AG04449 (cell line): ENCODE data around the gene BACH2.

ENCODE experiments used
- CTCF ChIA-PET: fragments of 350-600 bp; formaldehyde crosslinking; extraction: SDS; loops from one replicate; lab custom pipeline; 2021; ENCODE audit warnings: antibody characterized with exemption; lab: Yijun Ruan, JAX
- POLR2A ChIA-PET: fragments of 400-600, 350-600 bp; formaldehyde crosslinking; extraction: SDS; loops from one replicate; lab custom pipeline; 2020; ENCODE audit warnings: antibody characterized with exemption, inconsistent platforms; lab: Yijun Ruan, JAX
- DNase-seq: peaks from one replicate; pipeline ENCODE4 v3.0.0-alpha.2; 2010; ENCODE audit warnings: low read depth, low spot score
- H3K4me3 ChIP-seq: 2 replicates; pipeline ENCODE4 v1.5.1; 2011; ENCODE audit warnings: low read depth, mild to moderate bottlenecking, control low read depth, low read length
- TF ChIP-seq, protein P1 (sequence below): IDR thresholded peaks from one replicate; pipeline ENCODE4 v1.5.1; 2011; ENCODE audit warnings: mild to moderate bottlenecking, moderate library complexity, low read length, control low read depth, inconsistent platforms; ENCODE audit not compliant: insufficient read depth; ENCODE audit errors: missing control alignments

The BACH2 gene

DNA sequence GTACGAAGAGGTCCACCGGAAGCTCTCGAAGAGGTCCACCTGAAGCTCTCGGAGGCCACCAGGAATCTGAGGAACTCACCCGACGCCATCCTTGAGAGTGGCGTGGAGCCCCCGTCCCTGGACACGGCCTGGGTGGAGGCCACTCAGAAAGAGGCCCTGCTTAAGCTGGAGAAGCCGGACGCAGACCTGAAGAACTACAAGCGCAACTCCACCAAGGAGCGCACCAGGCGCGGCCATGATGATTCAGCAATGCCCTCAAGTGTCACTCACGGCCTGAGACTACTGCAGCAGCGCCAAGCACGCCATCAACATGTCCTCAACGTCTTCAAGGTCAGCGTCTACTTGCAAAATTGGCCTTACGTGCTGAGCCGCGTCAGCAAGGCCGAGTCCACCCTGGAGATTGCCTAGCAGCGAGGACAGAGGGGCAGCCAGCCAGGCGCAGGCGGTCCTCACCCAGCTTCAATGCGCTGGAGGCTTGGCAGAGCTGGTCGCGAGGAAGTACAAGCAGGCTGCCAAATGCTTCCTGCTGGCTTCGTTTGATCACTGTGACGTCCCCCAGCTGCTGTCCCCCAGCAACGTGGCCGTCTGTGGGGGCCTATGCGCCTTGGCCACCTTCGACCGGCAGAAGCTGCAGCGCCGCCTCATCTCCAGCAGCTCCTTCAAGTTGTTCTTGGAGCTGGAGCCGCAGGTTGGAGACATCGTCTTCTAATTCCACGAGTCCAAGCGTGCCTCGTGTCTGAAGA lies 410.1 kb downstream of the BACH2 start:
- DNase-seq = no peak
- ChIA-PET POLR2A (no interaction called here), CTCF (no interaction called here)
- TF ChIP-seq, protein P1, sequence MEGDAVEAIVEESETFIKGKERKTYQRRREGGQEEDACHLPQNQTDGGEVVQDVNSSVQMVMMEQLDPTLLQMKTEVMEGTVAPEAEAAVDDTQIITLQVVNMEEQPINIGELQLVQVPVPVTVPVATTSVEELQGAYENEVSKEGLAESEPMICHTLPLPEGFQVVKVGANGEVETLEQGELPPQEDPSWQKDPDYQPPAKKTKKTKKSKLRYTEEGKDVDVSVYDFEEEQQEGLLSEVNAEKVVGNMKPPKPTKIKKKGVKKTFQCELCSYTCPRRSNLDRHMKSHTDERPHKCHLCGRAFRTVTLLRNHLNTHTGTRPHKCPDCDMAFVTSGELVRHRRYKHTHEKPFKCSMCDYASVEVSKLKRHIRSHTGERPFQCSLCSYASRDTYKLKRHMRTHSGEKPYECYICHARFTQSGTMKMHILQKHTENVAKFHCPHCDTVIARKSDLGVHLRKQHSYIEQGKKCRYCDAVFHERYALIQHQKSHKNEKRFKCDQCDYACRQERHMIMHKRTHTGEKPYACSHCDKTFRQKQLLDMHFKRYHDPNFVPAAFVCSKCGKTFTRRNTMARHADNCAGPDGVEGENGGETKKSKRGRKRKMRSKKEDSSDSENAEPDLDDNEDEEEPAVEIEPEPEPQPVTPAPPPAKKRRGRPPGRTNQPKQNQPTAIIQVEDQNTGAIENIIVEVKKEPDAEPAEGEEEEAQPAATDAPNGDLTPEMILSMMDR = no peak
- no peak overlapping the region for H3K4me3 ChIP-seq
